Measurements from ENCODE around the gene SLC44A1.

- TF ChIP-seq EP300 (IDR thresholded peaks at IDR 0.05) (no peak), CTCF (IDR thresholded peaks at IDR 0.05) (no peak), POLR2AphosphoS5 (IDR thresholded peaks at IDR 0.05) (no peak)
Measured at GRCh38 chr9:105241356-105242043, 3.0 kb upstream of the SLC44A1 start.

Data from upper lobe of left lung (tissue), 4 donors.